Effector CD8-positive, alpha-beta T cell (primary cell): ENCODE measurements around the gene TGFB2.

Experiments
- DNase-seq: peaks from one replicate; lab custom pipeline; 2025; lab: John Stamatoyannopoulos, UW

Gene TGFB2

DNA sequence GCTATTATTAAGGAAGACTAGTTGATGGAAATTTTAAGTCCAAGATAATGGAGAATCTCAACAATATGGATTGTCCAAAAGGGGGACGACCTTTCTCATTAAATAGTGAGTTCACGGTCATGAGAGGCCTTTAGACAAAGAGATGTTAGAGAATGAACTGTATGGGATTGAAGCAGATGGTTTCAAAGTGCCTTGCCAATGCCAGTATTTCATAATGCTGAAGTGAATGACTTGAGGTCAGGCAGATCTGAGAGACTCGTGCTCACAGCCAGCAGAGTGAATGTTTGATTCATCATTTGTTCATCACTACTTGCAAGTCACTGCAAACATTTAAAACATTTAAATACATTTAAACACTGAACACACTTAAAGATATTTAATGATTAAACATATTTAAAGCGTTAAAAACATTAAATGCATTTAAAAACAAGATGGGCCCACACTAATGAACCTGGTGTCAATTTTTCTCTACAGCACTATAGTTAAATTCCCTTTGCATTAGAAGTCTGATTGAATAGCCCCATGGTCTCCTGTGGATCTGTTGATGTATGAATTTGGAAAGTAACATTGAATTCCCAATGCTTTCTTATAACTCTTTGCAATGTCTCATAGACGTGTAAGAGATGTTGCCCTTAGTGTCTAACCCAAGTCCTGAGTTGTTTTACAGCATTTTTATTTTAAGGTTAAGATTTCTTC is 80.7 kb downstream of the TGFB2 start:
- DNase-seq, result no peak

DNA sequence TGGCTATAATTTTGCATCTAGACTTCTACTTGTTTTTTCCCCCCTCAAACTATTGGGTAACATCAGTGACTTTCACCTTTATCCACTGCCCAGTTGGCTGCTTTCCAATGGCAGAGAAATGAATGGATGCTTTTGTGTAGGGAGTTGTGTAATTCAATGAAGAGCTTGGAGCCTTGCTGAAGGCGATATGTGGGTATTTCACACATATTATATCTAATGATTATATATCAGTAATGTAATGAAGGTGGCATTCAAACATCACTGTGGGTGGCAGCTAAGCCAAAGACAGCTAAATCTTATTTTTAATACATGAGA is 81.2 kb downstream of the TGFB2 start:
- DNase-seq, result no peak

DNA sequence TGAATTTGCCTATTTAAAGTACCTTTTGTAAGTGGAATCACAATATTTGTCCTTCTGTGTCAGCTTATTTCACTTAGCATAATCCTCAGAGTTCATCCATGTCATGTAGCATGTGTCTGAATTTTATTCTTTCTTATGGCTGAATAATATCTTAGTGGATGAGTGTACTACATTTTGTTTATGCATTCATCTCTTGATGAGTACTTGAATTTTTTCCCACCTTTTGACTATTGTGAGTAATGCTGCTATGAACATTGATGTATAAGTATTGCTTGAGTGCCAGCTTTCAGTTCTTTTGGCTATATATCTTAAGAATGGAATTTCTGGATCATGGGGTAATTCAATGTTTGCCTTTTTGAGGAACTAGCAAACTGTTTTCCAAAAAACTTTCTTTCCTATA is 84.2 kb downstream of the TGFB2 start:
- no peak for DNase-seq

DNA sequence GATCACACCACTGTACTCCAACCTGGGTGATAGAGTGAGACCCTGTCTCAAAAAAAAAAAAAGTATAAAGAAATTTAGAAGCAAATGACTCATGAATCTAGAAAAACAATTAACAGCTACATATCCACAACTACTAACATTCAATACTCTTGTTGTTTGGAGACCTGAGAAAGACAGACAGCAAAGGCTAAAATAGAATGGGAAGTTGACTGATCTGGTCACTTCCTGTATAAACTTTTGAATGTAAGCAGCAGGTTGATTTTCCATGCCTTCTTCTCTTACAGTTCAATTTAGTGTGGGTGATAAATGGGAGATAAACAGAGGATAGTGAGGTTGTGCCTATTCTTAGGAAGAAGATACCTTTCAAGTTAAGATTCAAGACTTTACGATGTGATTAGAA is 85.2 kb downstream of the TGFB2 start:
- no peak for DNase-seq

DNA sequence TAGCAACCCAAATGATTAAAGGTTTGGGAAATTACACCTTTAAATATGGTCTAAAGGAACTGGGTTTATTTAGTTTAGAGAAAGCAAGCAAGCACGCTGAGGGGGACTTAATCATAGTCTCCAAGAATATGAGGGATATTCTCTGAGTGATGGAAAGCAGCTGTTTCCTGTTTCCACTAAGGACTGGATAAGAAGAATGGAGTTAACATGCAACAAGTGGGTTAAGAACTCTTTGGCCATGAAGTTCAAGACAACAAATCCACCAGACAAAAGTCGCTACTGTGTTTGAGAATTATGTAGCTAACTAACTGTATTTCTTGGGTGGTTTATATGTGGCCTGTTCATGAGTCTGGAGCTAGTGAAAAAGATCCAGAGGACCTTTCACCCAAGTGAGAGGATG is 85.7 kb downstream of the TGFB2 start:
- no peak for DNase-seq

DNA sequence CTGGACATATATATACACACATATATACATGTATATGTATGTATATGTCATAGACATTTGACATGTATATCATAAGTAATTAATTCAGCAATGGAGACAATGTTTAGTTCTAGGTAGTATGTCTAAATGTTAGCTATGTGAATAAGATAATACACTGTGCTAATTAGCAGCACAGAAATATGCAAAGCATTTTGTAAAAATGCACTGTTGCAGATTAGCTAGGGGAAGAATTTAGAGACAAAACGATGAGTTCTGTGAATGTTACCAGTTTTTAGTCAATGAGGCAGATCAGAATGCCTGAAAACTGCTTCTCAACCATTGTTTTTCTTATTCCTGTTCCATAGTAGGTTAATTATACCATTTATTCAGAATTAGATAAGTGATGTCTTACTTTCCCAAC is 86.3 kb downstream of the TGFB2 start:
- DNase-seq, result no peak

DNA sequence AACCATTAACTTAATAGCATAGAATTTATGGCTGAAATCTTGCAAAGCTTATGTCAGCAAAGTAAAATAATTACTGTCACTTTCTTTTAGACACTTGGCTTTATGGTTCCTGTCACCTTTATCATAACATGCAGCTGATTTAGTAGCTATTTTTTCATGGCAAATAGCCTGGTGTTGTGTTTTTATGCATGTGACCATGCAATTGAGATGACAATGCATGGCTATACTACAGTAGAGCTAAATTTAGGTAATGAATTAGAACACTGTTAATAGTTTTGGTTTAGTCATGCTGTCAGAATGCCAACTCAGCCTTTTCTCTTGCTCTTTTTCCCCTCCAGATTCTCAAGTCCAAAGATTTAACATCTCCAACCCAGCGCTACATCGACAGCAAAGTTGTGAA is 88.6 kb downstream of the TGFB2 start:
- DNase-seq, result no peak

DNA sequence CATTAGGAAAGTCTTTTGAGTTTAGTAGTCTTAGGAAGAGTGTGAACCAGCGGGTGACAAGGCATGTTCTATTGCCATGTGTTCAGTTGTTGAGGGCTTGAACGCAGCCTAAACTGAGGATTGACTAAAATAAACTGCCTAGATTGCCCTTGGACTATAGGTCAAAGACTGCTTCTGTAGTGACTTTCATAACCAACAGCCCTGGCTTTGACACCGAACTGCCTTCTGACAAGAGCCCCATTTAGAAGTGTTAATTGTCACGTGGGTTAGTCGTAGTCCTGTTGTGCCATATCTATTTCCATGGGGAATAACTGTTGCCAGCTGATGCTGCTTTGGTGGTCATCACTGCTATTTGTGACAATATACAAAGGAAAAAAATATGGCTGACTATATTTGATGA is 90.4 kb downstream of the TGFB2 start:
- DNase-seq, result no peak

DNA sequence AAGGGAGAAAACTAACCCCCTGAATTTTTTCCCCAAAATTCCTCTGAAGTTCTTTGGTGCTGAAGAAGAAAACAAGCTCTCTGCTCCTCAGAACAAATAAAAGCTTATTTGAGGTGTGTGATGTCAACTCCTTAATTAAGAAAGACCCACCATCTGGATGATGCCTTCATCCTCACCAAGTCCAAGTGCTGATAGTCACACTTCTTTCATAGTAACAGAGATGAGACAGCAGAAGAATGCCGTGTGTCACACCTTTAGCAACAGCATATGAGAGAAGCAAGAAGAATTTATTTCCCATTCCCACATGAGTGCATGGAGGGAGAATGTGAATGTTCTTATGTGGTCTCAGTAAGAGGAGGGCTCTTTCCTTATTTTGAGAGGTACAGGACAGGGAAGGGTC is 91.2 kb downstream of the TGFB2 start:
- no peak for DNase-seq

DNA sequence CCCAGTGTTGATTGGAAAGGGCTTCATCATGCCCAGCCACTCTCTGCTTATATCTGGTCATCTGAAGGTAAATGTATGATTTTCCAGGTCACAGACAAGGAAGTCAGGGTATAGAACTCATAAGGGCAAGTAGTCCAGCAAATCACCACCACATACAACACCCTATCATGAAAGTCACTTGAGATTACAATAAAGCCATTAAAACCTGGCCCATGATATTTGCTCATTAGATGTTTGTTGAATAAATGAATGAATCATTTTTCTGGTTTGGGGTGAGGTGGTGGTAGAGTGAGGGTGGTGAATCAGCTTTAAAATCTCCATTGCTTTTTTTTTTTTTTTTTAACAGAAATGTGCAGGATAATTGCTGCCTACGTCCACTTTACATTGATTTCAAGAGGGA is 91.9 kb downstream of the TGFB2 start:
- DNase-seq, result no peak

DNA sequence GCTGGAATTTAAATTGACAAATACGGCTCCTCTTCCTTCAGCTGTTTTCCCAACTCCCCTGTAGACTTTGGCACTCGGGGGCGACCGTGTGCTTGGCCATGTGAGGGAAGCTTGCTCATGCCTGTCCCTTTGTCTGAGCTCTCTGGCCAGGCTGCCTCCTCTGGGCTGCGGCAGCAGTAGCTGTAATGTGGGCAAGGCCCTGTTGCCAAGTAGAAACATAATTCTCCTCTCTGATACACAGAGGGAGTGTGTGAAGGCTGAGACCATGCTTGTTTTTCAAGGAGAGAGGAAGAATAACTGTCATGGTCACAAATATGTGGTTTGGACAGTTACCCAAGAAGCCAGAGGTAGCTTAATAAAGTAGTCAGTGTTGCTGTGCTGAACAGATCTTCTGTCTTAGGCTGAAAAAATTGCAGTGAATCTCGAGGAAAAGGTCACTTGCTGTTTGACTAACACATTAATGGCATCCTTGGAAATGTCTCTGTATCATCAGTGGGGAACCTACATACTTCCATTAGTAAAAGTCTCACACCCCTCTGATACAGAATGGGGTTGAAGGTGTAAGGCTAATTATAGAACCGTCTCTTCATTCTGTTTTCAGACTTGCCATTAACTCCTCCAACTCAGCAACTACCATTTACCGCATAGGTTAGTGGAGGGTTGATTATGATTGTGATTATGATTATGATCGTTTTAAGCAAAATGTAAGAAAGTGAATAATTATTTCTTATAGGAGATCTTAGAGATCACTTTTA is 94.6 kb downstream of the TGFB2 start:
- no peak for DNase-seq

DNA sequence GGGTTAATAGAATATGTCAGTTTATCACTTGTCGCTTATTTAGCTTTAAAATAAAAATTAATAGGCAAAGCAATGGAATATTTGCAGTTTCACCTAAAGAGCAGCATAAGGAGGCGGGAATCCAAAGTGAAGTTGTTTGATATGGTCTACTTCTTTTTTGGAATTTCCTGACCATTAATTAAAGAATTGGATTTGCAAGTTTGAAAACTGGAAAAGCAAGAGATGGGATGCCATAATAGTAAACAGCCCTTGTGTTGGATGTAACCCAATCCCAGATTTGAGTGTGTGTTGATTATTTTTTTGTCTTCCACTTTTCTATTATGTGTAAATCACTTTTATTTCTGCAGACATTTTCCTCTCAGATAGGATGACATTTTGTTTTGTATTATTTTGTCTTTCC is 98.1 kb downstream of the TGFB2 start:
- DNase-seq, result no peak

DNA sequence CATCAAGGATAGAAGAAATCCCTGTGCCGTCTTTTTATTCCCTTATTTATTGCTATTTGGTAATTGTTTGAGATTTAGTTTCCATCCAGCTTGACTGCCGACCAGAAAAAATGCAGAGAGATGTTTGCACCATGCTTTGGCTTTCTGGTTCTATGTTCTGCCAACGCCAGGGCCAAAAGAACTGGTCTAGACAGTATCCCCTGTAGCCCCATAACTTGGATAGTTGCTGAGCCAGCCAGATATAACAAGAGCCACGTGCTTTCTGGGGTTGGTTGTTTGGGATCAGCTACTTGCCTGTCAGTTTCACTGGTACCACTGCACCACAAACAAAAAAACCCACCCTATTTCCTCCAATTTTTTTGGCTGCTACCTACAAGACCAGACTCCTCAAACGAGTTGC is 99.0 kb downstream of the TGFB2 start:
- DNase-seq, result no peak

DNA sequence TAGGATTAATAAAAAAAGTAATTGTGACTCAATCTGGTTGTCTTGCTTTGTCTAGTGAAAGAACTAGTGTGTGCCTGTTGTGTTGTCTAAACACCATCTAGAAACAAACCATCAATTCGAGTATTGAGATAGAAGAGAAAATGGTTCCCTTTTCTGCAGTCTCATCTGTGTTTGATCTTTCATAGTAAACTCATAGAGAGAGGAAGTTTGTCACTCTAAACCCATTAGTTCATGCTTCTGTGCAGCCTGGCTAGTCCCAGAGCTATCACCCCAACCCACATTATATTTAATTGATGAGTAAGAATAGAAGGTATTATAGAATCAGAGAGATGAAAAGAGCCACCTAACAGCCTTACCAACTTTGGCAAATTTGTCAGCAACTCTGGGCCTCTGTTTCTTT is 99.5 kb downstream of the TGFB2 start:
- no peak for DNase-seq

DNA sequence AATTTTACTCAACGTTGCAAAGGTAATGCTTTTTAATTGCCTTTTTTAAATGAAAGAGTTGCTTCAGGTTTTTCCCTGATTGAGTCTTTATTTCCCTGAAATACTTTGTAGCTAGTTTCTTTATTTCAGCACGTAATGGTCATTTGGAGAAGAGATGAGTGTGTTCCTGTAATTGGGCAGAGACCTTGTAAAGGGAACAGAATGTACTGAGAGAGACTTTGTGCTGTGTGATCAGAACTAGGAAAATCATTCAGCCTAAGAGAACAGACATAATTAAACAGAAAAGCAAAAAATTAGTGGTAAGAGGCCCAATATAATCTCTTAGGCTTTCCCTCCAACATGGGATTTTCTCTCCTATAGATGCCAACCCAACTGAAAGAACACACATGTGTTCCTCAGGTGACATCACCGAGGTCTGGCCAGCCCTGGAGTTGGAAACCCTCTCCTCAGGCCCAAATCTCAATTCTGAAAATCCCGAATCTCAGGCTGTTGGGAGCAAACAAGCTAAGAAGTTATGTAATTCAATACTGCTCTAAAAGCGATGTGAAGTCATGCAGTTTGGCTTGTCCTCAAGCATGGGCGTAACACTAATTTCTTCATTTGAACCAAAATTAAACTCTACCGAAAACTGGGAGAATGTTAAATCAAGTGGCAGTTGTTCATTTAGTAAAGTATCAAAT is 102.0 kb downstream of the TGFB2 start:
- DNase-seq, result no peak

DNA sequence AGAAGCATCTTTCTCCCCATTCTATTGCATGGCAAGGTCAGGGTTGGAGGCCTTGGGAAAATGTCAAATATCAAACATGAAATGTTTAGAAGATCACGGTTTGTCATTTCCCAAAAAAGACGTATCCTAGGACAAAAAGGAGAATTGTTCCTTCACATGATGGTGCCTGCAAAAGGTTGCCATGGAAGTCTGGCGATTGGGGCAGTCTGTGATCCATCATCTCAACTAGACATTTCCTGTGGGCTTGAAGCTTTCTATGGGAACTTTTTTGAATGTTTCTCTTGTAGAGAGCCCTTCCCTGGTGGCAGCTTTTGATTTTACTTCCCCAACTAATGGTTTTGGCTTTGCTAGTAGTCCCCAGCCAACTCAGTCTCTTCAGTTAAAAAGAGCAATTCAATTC is 106.3 kb downstream of the TGFB2 start:
- no peak for DNase-seq

DNA sequence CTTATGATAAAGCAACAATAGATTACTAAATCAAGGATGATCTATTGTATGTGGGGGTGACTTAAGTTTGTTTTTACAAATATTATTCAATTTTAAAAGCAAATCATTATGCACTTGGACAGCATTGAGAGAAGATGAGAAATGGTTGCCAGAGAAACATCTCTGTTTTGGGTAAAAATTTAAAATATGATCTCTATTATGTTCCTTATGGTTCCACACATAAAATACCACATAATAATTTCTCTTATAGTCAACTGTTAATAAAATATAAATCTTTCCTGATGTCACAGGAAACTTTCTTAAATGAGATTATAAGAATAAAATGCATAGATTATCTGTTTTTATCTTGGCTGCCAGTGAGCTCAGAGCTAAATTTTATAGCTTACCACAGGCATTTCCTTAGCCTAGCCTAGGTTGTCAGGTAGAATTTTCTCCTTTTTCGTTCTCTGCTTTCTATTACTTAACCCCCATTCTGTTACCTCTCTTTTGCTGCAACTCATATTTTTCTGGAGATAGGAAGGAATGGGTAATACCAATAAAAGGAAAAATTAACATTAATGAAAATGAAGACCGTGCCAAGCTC is 109.7 kb downstream of the TGFB2 start:
- DNase-seq, result no peak

DNA sequence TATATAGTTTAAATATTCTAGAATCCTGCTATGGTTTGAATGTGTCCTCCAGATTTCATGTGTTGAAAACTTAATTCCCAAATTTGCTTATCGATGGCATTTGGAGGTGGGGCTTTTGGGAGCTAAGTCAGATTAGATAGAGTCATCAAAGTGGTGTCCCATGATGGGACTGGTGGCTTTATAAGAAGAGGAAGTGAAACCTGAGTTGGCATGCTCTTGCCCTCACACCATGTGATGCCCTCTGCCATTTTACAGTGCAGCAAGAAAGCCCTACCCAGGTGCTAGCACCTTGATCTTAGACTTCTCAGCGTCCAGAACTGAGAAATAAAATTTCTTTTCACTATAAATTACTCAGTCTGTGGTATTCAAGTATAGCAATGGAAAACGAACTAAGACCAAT is 111.3 kb downstream of the TGFB2 start:
- no peak for DNase-seq

DNA sequence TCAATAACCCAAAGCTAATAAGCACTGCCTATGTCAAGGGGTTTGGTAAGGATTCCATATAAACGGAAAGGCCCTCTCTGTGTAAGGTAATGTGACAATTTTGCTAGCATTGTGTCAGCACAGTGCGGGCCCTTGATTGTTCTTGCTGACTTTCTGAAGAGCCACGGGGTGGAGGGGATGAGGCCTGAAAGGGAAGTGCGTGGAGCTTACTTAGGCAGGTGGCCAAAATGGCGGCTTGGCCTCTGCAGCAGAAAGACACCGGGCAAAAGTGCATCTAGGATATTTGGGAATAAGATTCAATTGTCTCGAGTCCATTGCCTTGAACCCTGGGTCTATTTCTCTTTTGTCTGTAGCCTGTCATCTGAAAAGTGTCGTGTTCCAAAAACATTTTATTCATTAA is 114.3 kb downstream of the TGFB2 start:
- no peak for DNase-seq

DNA sequence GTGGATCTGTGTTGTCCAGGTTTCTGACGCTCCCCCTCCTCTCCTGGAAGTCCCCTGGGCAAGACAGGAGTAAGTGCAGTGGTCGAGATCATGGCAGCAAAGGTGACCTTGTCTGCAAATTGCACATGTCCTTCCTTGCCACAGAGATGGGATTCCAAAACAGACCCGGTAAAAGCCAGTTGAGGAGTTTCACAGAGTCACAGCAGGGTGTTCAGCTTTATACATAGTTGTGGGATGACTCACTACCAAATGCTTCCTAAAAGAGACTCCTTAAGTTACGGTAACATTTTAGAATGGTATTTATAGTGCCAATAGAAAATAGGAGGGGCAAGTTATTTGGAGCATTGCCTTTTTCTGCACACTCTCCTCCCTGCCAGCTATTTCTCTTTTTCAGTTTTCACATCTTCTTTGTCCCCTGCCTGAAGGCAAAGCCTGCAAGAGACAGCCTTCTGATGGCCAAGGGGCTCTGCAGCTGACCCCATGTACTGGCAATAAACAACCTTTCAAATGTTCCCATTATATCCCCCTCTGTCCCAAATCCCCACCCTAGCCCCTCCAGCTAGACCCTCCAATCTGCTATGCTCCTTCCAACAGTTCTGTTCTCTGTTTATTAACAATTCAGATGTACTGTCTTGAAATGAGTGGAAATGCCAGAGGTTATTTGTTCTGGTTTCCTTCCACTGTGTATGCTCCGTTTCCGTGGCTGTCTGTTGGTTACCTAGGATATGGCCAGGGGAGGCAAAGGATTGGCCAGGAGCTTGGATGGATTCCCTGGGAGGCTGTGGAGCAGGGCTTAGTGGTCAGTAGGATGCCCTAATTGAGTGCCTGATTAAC is 115.0 kb downstream of the TGFB2 start:
- DNase-seq, result no peak

DNA sequence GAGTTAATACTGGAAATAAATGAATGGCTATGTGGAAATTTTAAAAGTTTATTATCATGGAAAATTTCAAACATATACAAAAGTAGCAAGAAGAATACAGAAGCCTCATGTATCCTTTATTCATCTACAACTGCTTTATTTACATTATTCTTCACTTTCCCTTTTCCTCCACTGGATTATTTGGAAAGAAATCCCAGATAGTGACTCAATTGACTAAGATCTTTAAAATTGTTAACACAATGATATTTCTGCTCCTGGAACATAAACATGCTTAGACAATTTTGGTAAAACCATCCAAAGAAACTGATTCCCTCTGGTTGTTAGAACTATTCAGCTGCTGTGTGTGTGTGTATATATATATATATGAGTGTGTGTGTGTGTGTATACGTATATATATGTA is 116.2 kb downstream of the TGFB2 start:
- no peak for DNase-seq

DNA sequence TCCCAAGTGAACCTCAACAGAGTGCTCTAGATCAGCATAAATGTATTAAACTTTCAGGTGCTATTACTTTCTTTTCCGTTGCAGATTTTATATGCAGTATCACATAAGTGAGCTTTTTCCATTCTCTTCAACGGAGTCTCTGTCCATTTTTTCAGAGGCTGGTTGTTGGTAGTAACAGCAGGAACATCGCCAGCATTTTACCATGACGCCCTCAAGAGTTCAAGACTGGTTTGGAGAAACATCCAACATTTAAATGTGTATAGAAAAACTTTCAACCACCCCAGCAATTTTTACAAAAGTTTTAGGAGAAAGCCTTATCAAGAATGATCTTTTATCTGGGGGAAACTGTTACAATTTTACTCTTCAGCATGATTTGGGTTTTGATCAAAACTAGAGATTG is 117.0 kb downstream of the TGFB2 start:
- DNase-seq, result no peak
